ENCODE data around the gene SGTA.

Gene SGTA

GRCh38 chr19:2774083-2774679, 8.9 kb downstream of the SGTA start:
- H3K27ac Mint-ChIP-seq: no peak overlapping the region
- H3K4me3 Mint-ChIP-seq: no peak overlapping the region
- H3K4me1 Mint-ChIP-seq: peaks cover 40% of the 10 kb centered on the region

GRCh38 chr19:2771786-2772674, 11.0 kb downstream of the SGTA start:
- no peaks in the 10 kb centered on the region for H3K9me3 Mint-ChIP-seq
- peaks cover 20% of the 10 kb centered on the region for H3K36me3 Mint-ChIP-seq
- DNase-seq (ENCODE audit: low spot score in 2 of 2) (no peak), ATAC-seq (no peak)
- H3K27ac Mint-ChIP-seq: peak overlapping the region; percentile 63
- H3K4me1 Mint-ChIP-seq: peaks cover 34% of the 10 kb centered on the region
- H3K4me3 Mint-ChIP-seq: no peak overlapping the region

More at GRCh38 chr19:2774083-2774679, 8.9 kb downstream of the SGTA start:
- ATAC-seq (no peak), DNase-seq (ENCODE audit: low spot score in 2 of 2) (no peak)
- Mint-ChIP-seq H3K9me3 (no peaks in the 10 kb centered on the region), H3K36me3 (peaks cover 30% of the 10 kb centered on the region)

DNA sequence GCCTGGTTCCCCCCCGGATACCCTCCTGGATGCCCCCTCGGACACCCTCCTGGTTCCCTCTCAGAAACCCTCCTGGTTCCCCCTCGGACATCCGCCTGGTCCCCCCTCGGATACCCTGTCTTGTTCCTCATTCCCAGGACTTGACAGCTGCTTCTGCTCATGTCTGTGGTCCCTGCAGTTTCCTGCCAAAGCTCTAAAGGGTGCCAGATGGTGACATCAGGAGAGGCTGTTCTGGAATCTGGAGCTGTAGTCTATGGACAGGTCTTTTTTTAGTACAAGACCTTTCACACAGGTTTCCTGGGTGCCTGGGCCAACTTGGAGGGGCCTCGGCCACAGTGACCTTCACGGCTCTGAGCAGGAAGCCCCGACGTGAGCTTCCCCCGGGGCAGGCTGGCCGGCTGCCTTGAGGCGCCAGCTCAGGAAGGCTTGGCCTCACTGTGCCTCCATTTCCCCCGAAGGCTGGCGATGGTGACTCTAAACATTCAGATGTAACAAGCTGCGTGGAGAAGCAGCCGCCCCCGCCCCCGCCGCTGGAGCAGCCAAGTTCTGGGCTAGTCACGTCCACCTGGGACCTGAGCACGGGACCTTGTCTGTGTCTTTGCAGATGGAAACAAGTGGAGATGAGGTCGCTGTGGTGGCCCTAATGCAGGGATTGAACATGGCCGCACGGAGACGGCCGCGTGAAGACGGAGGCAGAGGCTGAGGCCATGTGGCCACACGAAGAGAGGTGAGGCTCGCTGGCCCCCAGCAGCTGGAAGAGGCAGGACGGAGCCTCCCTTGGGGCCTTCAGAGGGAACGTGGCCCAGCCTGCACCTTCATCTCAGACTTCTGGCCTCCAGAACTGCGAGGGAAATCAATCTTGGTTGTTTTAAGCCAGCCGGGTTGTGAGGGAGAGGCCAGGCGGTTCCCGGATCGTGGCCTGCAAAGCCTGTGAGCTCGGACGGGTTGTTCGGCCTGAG, 12.7 kb downstream of the SGTA start:
- Mint-ChIP-seq H3K4me3 (no peak overlapping the region), H3K27ac (no peak overlapping the region)

GRCh38 chr19:2769218-2769617, 13.9 kb downstream of the SGTA start:
- no peak overlapping the region for H3K27ac Mint-ChIP-seq
- no peaks in the 10 kb centered on the region for H3K9me3 Mint-ChIP-seq
- no peak for DNase-seq (ENCODE audit: low spot score in 2 of 2)
- H3K4me3 Mint-ChIP-seq: no peak overlapping the region
- no peak for ATAC-seq
- peaks cover 9% of the 10 kb centered on the region for H3K4me1 Mint-ChIP-seq
- peaks cover 34% of the 10 kb centered on the region for H3K36me3 Mint-ChIP-seq

More for the DNA sequence above, 12.7 kb downstream of the SGTA start:
- no peaks in the 10 kb centered on the region for H3K9me3 Mint-ChIP-seq
- no peak for DNase-seq (ENCODE audit: low spot score in 2 of 2)
- no peak for ATAC-seq
- H3K4me1 Mint-ChIP-seq: peaks cover 21% of the 10 kb centered on the region
- H3K36me3 Mint-ChIP-seq: peaks cover 25% of the 10 kb centered on the region

GRCh38 chr19:2768365-2769132, 14.5 kb downstream of the SGTA start:
- H3K4me3 Mint-ChIP-seq: no peak overlapping the region
- H3K9me3 Mint-ChIP-seq: no peaks in the 10 kb centered on the region
- peaks cover 7% of the 10 kb centered on the region for H3K4me1 Mint-ChIP-seq
- H3K36me3 Mint-ChIP-seq: peaks cover 40% of the 10 kb centered on the region
- no peak overlapping the region for H3K27ac Mint-ChIP-seq
- no peak for DNase-seq (ENCODE audit: low spot score in 2 of 2)
- ATAC-seq: no peak

DNA sequence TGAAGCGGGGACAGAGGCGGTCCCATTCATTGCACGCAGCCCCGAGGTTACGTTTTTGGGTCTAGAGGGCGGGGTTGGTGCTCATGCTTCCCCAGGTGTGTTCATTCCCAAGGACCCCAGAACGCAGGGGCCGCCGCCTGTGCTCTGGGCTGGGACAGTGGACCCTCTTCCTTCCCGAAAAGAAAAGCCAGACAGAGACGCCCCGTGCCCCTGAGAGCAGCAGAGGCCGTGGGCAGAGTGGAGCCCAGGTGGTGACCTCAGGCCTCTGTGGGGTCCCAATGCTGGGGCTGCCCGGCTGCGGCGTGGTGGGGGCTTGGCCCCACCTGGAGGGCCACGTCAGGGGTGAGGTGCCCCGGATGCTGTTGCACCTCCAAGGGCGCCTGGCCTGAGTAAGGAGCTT, 15.4 kb downstream of the SGTA start:
- no peaks in the 10 kb centered on the region for H3K9me3 Mint-ChIP-seq
- H3K36me3 Mint-ChIP-seq: peaks cover 47% of the 10 kb centered on the region
- H3K27ac Mint-ChIP-seq: no peak overlapping the region
- no peak for DNase-seq (ENCODE audit: low spot score in 2 of 2)
- H3K4me3 Mint-ChIP-seq: no peak overlapping the region
- peaks cover 7% of the 10 kb centered on the region for H3K4me1 Mint-ChIP-seq
- ATAC-seq: no peak

GRCh38 chr19:2766594-2767372, 16.3 kb downstream of the SGTA start:
- no peaks in the 10 kb centered on the region for H3K9me3 Mint-ChIP-seq

DNA sequence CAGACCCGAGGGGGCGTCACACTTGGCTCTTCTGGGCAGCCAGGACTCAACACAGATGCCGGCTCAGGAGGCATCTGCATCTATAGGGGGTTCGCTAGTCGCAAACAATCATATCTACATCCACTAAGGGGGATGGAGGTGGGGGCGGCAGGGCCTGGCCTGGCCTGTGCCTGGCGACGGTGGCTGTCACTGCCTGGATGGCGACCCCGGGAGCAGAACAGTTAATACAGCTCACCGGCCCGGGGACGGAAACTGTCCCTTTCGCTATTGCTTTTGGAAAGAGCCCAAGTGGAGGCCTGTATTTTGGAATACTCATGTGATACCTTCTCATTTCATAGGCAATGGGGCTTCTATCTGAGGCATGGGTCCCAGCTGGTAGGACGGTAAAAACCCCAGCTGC, 17.7 kb downstream of the SGTA start:
- DNase-seq (ENCODE audit: low spot score in 2 of 2): no peak

More at GRCh38 chr19:2766594-2767372, 16.3 kb downstream of the SGTA start:
- H3K4me1 Mint-ChIP-seq: no peaks in the 10 kb centered on the region
- H3K27ac Mint-ChIP-seq: no peak overlapping the region
- H3K4me3 Mint-ChIP-seq: no peak overlapping the region
- DNase-seq (ENCODE audit: low spot score in 2 of 2) (no peak), ATAC-seq (no peak)
- H3K36me3 Mint-ChIP-seq: peaks cover 56% of the 10 kb centered on the region

GRCh38 chr19:2764945-2765344, 18.1 kb downstream of the SGTA start:
- H3K4me1 Mint-ChIP-seq: no peaks in the 10 kb centered on the region
- DNase-seq (ENCODE audit: low spot score in 2 of 2) (no peak), ATAC-seq (no peak)
- no peak overlapping the region for H3K27ac Mint-ChIP-seq
- H3K36me3 Mint-ChIP-seq: peaks cover 72% of the 10 kb centered on the region
- no peaks in the 10 kb centered on the region for H3K9me3 Mint-ChIP-seq
- H3K4me3 Mint-ChIP-seq: no peak overlapping the region

More for the DNA sequence above, 17.7 kb downstream of the SGTA start:
- Mint-ChIP-seq H3K27ac (no peak overlapping the region), H3K9me3 (no peaks in the 10 kb centered on the region), H3K4me3 (no peak overlapping the region), H3K4me1 (no peaks in the 10 kb centered on the region), H3K36me3 (peaks cover 67% of the 10 kb centered on the region)
- no peak for ATAC-seq

DNA sequence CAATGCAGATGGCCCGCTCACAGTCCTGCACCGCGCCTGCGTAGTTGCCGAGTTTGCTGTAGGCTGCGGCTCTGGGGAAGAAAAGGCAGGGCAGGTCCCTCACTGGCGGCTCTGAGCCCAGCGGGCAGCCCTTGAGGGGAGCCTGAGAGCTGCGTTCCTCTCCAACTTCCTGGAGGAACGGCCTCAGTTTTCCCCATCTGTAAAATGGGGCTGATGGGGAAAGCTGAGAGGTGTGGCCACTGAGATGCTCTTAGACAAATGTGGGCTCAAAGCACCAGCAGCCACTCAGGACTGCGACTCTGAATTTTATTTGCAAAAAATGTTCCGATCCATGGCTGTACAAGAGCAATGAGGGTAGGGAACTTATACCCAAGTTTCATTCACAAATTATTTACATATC, 19.4 kb downstream of the SGTA start:
- no peak overlapping the region for H3K27ac Mint-ChIP-seq
- H3K9me3 Mint-ChIP-seq: no peaks in the 10 kb centered on the region
- peaks cover 84% of the 10 kb centered on the region for H3K36me3 Mint-ChIP-seq
- no peaks in the 10 kb centered on the region for H3K4me1 Mint-ChIP-seq
- ATAC-seq: no peak
- no peak overlapping the region for H3K4me3 Mint-ChIP-seq
- DNase-seq (ENCODE audit: low spot score in 2 of 2): no peak

- ATAC-seq (no peak), DNase-seq (ENCODE audit: low spot score in 2 of 2) (no peak)
- Mint-ChIP-seq H3K9me3 (no peaks in the 10 kb centered on the region), H3K36me3 (peaks cover 91% of the 10 kb centered on the region), H3K4me1 (no peaks in the 10 kb centered on the region), H3K27ac (no peak overlapping the region), H3K4me3 (no peak overlapping the region)
Observed at GRCh38 chr19:2762783-2763496, 20.1 kb downstream of the SGTA start.

- no peak for DNase-seq (ENCODE audit: low spot score in 2 of 2)
- H3K4me1 Mint-ChIP-seq: no peaks in the 10 kb centered on the region
- H3K27ac Mint-ChIP-seq: no peak overlapping the region
- H3K4me3 Mint-ChIP-seq: no peak overlapping the region
- ATAC-seq: no peak
- peaks cover 92% of the 10 kb centered on the region for H3K36me3 Mint-ChIP-seq
- no peaks in the 10 kb centered on the region for H3K9me3 Mint-ChIP-seq
Observed at GRCh38 chr19:2761876-2762782, 20.9 kb downstream of the SGTA start.

- Mint-ChIP-seq H3K27ac (no peak overlapping the region), H3K4me1 (no peaks in the 10 kb centered on the region), H3K9me3 (no peaks in the 10 kb centered on the region), H3K4me3 (no peak overlapping the region), H3K36me3 (peaks cover 88% of the 10 kb centered on the region)
- ATAC-seq (no peak), DNase-seq (ENCODE audit: low spot score in 2 of 2) (no peak)
Observed at GRCh38 chr19:2761309-2761677, 21.8 kb downstream of the SGTA start.

Data from stimulated activated effector memory CD8-positive, alpha-beta T cell treated with anti-CD3 and anti-CD28 coated beads, Interleukin-12 subunit alpha, Interleukin-12 subunit beta, amount 100 ng/mL, for 72 hours (primary cell).